RKO (cell line): ENCODE measurements around the gene KCND3.

Experiments
- DNase-seq: peaks from one replicate; pipeline ENCODE4 v3.0.0-alpha.2; 2016; ENCODE audit warnings: low spot score

Gene KCND3

DNA sequence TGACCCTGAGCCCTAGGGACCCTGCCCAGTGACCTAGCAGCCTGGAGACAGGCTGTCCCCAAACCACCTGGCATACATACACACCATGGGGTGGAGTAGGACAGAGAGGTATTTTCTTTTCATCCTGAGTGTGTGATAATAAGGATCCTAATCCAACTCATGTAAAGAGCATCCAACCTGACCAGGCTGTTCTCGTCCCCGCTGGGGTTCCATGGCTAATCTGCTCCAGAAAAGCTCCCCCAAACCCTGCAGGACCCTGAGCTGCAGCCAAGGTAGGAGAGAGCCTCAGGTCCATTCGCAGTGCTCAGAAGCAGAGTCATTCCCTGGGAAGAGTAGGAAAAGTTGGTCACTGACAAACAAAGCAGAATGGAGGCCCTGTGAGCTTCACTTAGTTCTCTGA, 31.4 kb downstream of the KCND3 start:
- no peak for DNase-seq

- DNase-seq: no peak
Measured at GRCh38 chr1:111956155-111956771, 33.2 kb downstream of the KCND3 start.

GRCh38 chr1:111955755-111956154, 33.7 kb downstream of the KCND3 start:
- no peak for DNase-seq

DNA sequence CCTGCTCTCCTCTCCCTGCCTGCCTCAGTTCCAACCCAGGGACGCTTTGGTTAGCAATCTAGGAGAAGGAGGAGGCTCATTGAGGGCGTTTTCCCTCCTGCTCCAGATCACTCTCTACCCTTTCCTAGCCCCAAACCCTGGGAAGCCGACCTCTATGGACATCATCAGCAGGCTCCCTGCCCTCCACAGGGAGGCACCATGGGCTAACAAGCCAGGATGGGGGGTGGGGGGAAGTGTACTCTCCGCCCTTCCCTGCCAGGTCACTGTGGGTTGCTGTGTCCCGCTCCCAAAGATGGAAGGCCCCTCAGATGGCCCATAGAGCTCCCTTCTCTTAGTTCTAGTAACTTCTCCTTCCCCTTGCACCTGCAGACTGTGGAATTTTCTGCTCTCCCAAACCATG, 35.7 kb downstream of the KCND3 start:
- DNase-seq: no peak

DNA sequence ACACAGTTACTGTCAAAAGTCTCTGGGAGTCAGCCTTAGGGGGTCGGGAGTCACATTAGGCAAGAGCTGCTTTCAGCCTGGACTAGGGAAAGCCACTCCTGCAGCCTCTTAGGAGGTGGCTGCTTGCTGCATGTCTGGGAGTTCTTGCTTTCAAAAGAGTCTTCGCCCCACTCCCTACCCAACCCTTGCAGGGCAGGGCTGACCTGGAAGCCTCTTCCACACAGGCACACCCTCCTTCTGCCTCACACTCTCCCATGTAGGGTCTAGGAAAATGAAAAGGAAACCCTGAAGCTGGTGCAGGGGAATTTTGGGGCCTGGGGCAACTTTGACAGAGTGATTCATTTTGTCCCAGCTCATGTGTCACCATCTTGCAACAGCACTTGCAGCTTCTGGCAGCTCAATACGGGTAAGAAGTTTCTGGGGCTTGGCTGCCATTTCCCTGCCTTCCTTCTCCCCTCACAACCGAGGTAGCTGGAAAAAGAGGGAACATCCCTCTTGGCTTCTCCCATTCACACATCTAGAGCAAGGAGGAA, 37.3 kb downstream of the KCND3 start:
- no peak for DNase-seq

GRCh38 chr1:111948209-111949171, 41.0 kb downstream of the KCND3 start:
- peak; percentile 19 for DNase-seq

GRCh38 chr1:111943846-111944749, 45.4 kb downstream of the KCND3 start:
- DNase-seq: no peak

GRCh38 chr1:111943066-111943465, 46.4 kb downstream of the KCND3 start:
- no peak for DNase-seq

- DNase-seq: no peak
Measured at GRCh38 chr1:111938536-111938935, 50.9 kb downstream of the KCND3 start.

DNA sequence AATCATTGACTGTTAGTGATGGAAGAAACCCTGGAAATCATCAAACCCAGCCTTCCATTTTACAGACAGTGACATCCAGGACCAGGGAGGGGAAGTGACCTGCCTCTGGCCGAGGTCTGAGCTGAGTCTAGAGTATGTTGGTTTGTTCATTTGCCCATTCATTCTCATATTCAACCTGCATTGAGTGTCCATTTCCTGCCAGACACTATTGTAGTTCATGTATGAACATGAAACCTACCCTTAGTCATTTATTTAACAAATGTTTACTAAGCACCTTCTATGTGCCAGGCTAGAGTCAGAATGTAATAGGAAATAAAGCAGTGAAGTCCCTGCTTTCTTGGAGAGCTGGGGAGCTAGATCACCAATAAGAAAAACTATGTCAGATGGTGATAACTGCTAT, 51.3 kb downstream of the KCND3 start:
- DNase-seq: no peak

DNA sequence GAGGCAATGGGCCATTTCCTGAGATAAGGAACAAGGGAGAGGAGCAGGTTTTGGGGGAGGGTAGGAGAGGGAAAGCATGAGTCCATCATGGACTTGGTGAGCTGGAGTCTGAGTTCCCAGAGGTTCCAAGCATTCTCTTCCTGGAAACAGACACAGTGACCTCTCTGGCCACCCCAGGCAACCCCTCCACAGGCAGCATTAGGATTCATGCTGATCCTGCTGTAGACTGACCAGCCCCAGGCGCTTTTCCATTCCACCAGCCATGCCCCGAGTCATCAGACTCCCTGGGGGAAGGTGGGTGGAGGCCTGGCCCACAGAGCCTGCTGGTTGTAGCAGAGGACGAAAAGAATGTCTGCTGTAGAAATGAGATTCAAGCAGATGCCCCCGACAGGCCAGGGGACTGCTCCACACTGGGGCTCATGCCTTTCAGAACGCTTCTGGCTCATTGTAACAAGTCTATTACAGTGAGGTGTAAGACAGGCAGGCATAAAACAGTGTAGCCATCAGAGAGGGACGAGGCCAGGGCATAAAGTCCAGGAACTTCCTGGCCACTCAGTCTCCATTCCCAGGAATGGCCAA, 52.2 kb downstream of the KCND3 start:
- DNase-seq: no peak

- DNase-seq: no peak
Measured at GRCh38 chr1:111934106-111934852, 55.2 kb downstream of the KCND3 start.

DNA sequence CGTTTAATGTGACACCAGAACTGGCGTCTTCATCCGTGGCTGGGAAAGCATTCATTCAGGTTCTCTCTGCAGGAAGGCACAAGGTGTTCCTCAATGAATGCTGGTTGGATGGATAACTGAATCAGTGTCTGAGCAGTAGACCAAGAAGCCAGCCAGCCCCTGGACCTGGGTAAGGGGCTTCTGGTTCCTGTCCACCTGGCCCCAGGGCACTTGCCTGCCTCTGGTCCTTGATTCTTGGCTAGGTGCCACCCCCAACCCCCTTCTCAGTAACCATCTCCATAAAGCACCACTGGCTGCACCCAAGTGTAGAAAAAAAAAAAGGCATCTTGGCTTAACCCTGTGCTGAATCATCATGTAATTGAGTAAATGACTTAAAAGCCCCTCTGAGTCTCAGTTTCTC, 59.1 kb downstream of the KCND3 start:
- DNase-seq: no peak

- DNase-seq: no peak
Measured at GRCh38 chr1:111928531-111928930, 60.9 kb downstream of the KCND3 start.

DNA sequence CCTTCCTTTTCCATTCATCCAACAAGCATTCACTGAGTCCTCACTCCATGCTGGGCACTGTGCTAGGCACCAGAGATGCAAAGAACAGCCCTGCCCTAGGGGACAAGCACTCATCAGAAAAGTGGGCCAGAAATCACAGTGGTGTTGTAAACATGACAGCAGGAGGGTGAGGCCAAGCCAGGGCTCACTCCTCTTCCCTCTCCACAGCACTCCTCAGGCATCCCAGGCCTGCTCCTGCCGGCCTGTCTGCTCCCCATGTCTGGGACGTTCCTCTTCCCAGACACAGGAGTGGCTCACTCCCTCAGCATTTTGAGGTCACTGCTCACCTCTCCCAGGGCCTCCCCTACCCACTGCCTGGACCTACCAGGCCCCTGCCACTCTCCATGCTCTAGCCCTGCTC, 61.8 kb downstream of the KCND3 start:
- no peak for DNase-seq

DNA sequence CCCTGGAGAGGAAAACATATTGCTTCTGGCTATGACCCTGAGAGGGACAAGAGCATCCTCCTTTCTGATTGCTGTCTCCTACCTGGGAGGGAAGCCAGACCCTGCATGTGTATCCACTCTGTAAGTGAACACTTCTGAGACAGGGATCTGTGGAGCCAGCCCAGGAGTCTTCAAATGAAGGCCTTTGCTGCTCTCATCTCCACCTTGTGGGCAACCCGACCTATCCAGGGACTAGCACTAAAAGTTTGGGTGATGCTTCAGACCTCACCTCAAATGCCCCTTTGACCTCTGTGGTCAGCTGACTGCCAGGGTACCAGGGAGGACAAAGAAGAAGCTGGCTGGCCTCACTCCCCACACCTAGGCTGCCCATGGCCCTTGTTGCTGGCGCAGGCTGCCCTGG, 64.7 kb downstream of the KCND3 start:
- no peak for DNase-seq

- no peak for DNase-seq
Measured at GRCh38 chr1:111923766-111924165, 65.7 kb downstream of the KCND3 start.

GRCh38 chr1:111921948-111922347, 67.5 kb downstream of the KCND3 start:
- no peak for DNase-seq

GRCh38 chr1:111920221-111921024, 69.0 kb downstream of the KCND3 start:
- no peak for DNase-seq
